Measurements from ENCODE around the gene ATP10B.
"Not testable (repeated sequence)": the region's sequence is repeated elsewhere in the genome, so short reads cannot be mapped to it uniquely, and the experiment has no call there.

GRCh38 chr5:160715508-160715907 is 136.5 kb downstream of the ATP10B start:
- TF ChIP-seq POLR2A, CTCF (IDR thresholded peaks at IDR 0.05): not testable (repeated sequence)
